Activated CD4-positive, alpha-beta T cell treated with anti-CD3 and anti-CD28 coated beads, Interleukin-10, Interleukin-2, amounts not matched to agents 100 ng/mL and 50 ng/mL, durations not matched to agents 16 hours and 8 hours (primary cell): ENCODE results near the gene RPTOR.
"Not testable (repeated sequence)": the region's sequence is repeated elsewhere in the genome, so short reads cannot be mapped to it uniquely, and the experiment has no call there.

Experiments
- DNase-seq: peaks from one replicate; pipeline ENCODE4 v3.0.0-alpha.2; 2020

Gene RPTOR

GRCh38 chr17:80790981-80791742, 246.5 kb downstream of the RPTOR start:
- DNase-seq: peak; percentile 53

DNA sequence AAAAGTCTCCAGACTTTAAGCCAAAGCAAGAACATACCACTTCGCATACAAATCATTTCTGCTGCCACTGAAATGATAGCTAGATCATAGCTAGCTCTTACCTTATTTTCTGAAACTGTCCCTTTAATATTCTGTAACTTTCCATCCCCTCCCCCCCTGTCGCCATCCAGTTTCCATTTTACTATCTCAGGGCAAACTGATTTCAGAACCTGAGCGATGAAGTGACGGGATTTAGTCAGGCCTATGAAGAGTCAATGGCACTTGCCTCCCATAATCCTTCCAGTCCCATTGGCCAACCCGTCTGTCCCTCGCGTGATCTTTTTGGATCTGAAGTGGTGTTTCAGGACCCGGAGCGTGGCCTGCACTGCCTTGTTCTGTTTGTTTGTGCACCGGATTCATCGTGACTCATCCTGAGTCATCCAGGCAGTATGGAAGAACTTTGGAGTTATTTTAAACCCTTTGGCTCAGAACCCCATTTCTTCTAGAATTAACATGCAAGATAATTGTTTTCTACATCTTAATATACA, 247.2 kb downstream of the RPTOR start:
- peak; percentile 91 for DNase-seq

- DNase-seq: no peak
Measured at GRCh38 chr17:80792373-80792781, 247.7 kb downstream of the RPTOR start.

GRCh38 chr17:80793421-80793820, 248.8 kb downstream of the RPTOR start:
- DNase-seq: no peak

DNA sequence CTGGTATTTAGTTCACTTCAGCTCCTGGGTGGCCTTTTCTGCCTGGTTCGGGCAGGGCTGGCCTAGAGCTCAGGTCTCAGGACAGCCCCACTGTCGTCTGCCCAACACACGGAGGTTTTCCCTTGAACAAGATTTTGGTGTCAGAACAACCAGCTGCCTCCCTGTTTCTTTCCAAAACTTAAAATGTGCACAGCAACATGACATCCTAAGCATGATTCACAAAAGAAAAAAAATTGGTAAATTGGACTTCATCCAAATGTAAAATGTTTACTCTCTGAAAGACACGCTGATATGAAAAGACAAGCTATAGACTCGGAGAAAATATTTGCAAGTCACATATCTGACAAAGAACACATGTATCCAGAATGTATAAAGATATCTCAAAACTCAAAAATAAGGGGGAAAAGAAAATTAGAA, 249.2 kb downstream of the RPTOR start:
- DNase-seq: no peak

DNA sequence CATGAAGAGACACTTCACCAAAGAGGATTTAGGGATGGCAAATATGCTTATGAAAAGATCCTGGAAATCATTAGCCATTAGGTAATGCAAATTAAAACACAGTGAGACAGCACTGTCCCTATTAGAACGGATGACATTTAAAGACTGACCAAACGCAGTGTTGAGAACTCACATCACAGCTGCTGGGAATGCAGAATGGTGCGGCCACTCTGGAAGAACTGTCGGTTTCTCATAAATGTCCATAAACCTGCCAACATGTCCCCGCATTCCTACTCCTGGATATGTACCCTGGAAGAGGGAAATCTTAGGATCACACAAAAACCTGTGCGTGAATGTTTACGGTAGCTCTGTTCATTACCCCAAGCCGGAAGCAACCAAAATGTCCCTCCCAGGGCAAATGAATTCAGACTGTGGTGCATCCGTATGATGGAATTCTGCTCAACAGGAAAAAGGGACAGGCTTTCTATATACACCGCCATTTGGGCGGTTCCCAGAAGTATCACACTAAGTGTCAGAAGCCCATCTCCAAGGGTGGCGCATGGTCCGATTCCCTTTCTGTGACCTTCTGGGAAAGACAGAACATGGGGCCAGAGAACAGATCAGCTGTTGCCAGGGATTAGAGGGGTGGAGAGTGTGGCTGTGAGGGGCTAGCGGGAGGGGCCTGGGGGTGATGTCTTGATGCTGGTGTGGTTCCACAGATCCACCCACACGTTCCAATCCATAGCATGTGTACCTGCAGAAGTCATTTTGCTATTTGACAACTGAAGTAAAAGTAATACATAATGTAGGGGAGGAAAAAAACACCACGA, 249.8 kb downstream of the RPTOR start:
- DNase-seq: no peak

DNA sequence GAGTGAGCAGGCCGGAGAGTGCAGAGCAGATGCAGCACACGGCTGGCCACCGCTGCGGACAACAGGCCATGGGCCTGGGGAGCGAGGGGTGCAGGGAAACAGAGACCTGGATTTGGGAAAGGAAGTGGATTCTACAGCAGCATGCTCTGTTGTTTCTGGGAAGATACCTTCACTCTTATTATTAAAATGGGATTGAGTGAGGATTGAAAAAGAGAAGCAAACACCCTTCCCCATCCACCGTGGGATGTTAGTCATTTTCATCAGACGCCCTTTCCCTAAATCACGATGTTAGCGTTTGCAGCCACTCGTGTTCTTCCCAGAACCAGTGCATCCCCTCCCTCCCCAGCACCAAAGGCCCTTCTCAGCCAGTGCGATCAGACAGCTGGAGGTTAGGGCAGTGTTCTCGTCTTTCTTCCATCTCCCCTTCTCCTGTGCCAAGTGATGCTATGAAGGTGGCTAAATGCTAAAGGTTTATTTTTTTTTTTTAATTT, 250.5 kb downstream of the RPTOR start:
- no peak for DNase-seq

- no peak for DNase-seq
Measured at GRCh38 chr17:80795754-80796153, 251.1 kb downstream of the RPTOR start.

DNA sequence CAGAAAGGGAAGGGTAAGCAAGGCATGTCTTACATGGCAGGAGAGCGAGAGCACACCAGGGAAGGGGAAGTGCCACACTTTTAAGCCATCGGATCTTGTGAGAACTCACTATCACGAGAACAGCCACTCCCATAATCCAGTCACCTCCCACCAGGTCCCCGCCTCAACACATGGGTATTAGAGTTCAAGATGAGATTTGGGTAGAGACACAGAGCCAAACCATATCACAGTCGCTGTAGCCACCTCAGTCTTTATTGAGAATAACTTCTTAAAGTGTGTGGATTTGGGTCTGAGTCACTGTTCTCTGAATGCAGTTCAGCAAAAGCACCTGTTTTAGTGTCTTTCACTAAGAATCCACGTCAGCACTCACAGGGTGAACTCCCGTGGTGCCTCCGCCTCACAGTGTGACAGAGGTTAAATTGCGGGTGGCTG, 251.8 kb downstream of the RPTOR start:
- DNase-seq: no peak

DNA sequence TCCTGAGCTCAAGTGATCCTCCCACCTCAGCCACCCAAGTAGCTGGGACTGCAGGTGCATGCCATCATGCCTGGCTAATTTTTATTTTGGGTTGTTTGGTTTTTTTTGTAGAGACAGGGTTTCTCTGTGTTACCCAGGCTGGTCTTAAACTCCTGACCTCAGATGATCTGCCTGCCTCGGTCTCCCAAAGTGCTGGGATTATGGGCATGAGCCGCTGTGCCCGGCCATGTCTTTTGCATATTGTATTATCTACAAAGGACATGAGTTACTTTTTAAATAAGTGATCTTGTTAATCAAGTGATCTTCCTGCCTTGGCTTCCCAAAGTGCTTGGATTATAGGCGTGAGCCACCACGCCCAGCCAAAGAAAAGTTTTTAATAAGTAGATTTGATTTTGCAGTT, 252.6 kb downstream of the RPTOR start:
- not testable (repeated sequence) for DNase-seq

DNA sequence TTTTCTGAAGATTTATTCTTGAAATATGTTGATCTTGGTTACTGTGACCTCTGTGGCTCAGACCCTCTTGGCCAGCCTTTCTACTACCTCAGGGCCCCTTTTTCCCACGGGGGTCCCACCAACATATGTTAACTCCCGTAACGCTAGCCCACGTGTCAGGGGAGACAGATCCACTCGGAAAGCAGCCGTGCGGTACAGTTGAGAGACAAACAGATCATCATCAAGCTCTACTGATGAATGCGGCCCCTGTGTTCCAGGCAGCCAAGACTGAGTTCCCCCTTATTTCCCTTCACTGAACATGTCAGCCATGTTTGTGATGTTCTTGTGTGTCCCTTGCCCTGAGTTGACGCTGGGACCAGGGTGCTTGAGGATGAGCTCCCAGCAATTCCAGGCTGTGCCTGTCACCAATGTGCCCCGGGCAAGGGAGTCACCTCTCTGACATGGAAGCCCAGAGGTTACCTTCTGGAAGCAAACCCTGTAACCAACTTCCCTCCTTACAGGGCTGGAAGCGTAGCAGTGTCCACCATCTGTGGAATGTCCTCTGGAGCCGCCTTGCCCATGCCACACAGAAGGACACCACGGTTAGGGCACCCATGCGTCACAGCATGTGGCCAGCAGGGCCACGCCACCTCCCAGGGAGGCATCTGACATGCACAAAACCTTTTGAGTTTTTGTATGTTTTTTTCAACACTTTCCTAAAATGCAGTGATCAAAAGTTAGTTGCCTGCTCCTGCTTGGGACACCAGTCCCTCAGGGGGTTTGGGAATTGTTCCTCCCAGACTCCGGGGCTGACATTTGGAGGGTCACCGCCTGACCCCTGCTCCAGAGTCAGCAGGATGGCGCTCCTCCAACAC, 253.3 kb downstream of the RPTOR start:
- no peak for DNase-seq

DNA sequence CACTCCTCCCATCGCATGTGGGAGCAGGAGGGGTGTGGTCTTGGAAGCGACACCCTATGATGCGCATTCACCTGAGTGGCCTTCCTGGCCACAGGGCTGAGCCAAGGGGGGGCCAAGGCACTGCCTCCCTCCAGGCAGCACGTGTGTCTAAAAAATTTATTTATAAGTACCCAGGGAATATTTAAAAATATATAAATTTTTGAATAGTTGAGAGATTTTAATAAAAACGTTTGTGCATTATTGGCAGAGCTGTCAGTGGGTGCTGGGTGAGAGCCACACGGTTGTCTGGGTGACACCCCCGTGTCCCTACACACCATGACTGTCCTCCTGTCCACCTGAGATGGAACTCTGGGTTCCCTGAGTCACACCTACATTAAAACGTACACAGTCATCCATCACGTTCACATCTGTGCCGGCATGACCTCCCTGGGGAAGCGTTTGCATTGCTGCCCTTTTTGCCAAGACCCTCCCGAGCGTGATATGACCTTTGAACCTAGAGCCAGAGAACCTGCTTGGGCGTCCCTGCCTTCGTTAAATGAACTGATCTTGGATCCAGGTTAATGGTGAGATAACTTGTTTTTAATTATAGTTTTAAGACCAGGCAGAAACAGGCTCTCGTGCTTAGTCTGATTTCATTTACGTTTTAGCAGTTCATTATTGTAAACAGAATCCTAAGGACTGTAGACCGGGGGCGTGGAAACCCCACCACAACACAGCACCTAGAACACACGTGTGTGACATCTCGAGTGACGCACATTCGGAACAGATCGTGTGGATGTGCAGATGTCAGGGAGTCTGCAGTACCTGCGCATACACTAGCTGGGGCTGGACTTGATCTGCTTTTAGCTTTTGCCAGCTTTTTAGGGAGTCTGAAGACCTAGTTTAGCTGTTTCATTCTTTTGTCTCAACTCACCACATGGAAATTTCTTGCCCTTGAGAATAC, 254.2 kb downstream of the RPTOR start:
- DNase-seq: no peak

DNA sequence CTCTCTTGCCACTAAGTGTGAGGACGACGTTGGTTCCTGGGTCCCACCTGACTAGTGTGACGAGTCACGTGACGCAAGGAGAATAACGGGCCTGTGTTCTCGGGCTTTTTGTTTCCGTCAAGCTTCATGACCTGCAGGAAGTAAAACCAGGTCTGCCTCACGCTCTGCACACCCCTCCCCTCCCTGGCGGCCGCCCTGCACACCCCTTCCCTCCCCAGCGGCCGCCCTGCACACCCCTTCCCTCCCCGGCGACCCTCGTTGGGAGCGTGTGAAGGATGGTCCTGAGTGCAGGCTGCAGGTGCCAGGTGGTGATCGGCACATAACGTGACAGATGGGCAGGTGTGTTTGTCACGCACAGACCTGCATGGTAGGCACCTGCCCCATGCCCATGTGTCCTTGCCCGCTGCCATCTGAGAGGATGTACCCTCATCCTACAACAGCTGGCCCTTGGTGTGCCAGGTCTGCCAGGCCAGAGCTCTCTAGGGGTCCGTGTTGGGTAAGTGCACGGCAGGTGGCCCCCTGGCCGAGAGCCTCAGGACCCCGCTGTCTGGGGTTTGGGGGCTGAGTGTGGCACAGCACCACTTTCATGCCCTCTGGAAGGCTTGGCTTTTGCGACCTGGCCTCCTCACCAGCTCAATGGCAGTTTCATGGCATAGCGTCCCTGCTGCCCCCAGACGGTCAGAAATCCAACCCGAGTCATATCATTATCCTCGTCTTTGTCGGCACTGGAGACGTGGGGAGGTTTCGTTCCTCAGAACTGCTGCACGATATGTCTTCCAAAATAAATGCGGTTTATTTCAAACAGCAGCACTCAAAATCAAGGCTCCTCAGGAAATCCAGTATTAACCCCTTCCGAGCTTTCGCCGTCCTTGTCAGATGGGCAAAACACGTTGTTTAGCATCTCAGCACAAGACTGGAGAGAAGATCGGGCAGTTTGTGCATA, 255.2 kb downstream of the RPTOR start:
- no peak for DNase-seq

DNA sequence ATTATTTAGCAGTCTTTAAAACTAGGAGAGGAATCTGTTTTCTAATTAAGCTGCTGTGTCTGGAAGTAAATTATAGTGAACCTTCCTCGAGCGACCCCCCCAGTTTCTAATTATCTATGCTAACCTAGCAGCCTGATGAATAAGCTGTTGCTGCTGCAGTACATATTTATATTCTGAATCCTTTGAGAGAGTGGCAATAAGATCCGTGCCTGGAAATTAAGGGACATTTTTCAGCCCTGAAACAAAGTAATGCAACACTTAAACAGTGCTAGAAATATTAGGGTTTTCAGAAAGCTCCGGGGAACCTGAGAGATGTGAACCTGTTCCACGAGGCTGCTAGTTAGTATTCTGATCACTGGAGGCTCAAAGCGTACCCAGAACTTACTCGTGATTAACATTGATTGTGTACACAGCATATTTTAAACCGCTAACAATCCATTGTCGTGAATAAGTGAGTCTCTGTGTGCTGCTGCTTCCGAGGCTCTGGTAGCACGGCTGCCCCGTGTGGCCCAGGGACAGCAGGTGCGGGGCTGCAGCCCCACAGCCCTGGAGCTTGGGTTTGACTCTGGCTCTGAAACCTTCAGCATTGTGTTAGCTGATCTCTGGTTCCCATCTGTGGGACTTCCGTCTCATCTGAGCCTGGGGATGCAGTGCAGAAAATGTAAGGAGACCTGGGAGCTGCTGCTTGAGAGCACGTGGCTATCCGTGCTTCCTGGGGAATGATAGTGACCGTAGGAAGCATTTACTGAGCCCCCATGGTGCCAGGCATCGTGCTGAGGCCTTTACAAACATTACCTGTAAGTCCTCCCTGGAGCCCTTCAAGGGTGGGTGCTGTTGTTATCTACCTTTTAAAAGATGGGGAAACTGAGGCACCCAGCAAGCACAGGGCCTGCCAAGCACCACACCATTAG, 256.1 kb downstream of the RPTOR start:
- no peak for DNase-seq

DNA sequence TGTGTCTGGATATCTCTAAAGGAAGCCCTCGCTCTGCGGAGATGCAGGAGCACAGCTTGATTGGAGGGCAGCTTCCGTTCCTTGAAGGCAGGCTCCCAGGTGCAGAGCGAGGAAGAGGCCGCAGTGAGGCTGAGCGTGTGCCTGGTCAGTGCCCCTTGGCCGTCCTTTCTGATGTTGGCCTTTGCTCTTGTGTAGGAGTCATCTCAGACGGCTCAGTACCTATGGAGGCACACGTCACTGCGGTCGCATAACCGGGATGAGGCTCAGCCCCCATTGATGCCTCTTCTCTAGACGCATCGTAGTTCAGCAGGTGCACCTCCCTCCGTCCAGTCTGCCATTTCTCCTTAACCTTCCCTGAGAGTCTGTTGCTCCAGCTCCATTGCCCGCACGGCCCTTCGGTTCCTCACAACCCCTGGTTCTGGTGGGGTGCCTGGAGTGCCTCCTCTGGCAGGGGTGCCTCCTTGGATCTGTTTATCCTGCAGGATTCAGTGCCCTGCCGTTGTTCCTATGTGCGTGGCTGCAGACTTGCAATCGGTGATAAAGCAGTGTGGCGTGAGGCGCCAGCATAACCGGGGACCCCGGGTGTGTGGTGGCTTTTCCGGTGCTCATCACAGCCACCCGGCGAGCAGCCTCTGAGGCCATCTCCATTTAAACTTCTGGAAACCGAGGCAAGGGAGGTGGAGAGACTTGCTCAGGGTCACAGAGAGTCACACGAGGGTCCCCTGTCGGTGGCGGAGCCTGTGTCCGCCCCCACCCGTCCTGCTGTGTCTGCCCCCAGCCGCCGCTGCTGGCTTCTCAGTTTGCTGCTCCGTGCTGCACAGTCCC, 258.2 kb downstream of the RPTOR start:
- no peak for DNase-seq

GRCh38 chr17:80803451-80804428, 259.1 kb downstream of the RPTOR start:
- no peak for DNase-seq

GRCh38 chr17:80804466-80804865, 259.8 kb downstream of the RPTOR start:
- DNase-seq: no peak
